Activated gamma-delta T cell treated with Interleukin-2 at 50 U/mL for 16 hours (primary cell): ENCODE data around the gene ZNF462.

ENCODE experiments used
- DNase-seq: peaks from one replicate; pipeline ENCODE4 v3.0.0-alpha.2; 2020

ZNF462 gene

GRCh38 chr9:107016383-107016782 is 153.4 kb downstream of the ZNF462 start:
- DNase-seq, result no peak

- no peak for DNase-seq
These were observed 156.0 kb downstream of the ZNF462 start for GRCh38 chr9:107018861-107019545.

- no peak for DNase-seq
These were observed 157.1 kb downstream of the ZNF462 start for GRCh38 chr9:107020040-107020530.

- no peak for DNase-seq
These were observed 161.2 kb downstream of the ZNF462 start for GRCh38 chr9:107024193-107024592.

- no peak for DNase-seq
These were observed 162.5 kb downstream of the ZNF462 start for GRCh38 chr9:107025260-107026035.

GRCh38 chr9:107029146-107029545 is 166.2 kb downstream of the ZNF462 start:
- DNase-seq, result no peak

- no peak for DNase-seq
These were observed 171.0 kb downstream of the ZNF462 start for GRCh38 chr9:107033966-107034365.

- no peak for DNase-seq
These were observed 171.9 kb downstream of the ZNF462 start for GRCh38 chr9:107034831-107035230.

- no peak for DNase-seq
These were observed 173.4 kb downstream of the ZNF462 start for GRCh38 chr9:107036367-107036766.

GRCh38 chr9:107039542-107039941 is 176.6 kb downstream of the ZNF462 start:
- no peak for DNase-seq

- no peak for DNase-seq
These were observed 179.6 kb downstream of the ZNF462 start for GRCh38 chr9:107042606-107043005.

GRCh38 chr9:107043886-107044285 is 180.9 kb downstream of the ZNF462 start:
- no peak for DNase-seq

GRCh38 chr9:107044872-107045271 is 181.9 kb downstream of the ZNF462 start:
- no peak for DNase-seq

GRCh38 chr9:107046692-107047091 is 183.7 kb downstream of the ZNF462 start:
- DNase-seq, result no peak

- no peak for DNase-seq
These were observed 186.3 kb downstream of the ZNF462 start for GRCh38 chr9:107049046-107049802.

- no peak for DNase-seq
These were observed 186.8 kb downstream of the ZNF462 start for GRCh38 chr9:107049803-107050184.

- no peak for DNase-seq
These were observed 188.4 kb downstream of the ZNF462 start for GRCh38 chr9:107051392-107051791.

- DNase-seq, result no peak
These were observed 191.2 kb downstream of the ZNF462 start for GRCh38 chr9:107054146-107054545.

- DNase-seq, result no peak
These were observed 196.3 kb downstream of the ZNF462 start for GRCh38 chr9:107059220-107059619.

GRCh38 chr9:107060062-107060461 is 197.1 kb downstream of the ZNF462 start:
- no peak for DNase-seq
